ENCODE results near the gene SYT15. TPM values are rescaled to one million over a fixed set of nuclear protein-coding genes. Genes with fewer than 3 reads are reported as not detected.

Gene SYT15
- total RNA-seq, 1 experiment from 2014 or later = 0.28 TPM

- intact Hi-C loops (cut with micrococcal nuclease; ENCODE audit: unreplicated experiment) (no loop called here), in situ Hi-C loops (cut with HindIII; ENCODE audit: low pct_unique_long_range_greater_than_20kb, low sequenced_read_pairs) (no loop called here)
- peaks cover 22% of the 10 kb centered on the region for H3K4me1 ChIP-seq (ENCODE audit: control insufficient read depth, insufficient read depth, low read length)
- H3K27me3 ChIP-seq (ENCODE audit: control insufficient read depth, insufficient read depth, low read length) = no peaks in the 10 kb centered on the region
- TF ChIP-seq REST (IDR thresholded peaks at IDR 0.05; ENCODE audit: insufficient read depth in 1 of 2, low read depth in 2 of 2, low read length in 1 of 2) (no peak), CTCF (IDR thresholded peaks at IDR 0.05) (no peak), SIN3A (IDR thresholded peaks at IDR 0.05; ENCODE audit: borderline replicate concordance, insufficient read depth, low read depth, low read length) (no peak), POLR2AphosphoS5 (IDR thresholded peaks at IDR 0.05; ENCODE audit: low read depth, low read length) (peak; percentile 30; the same call in 1 of the 2 replicates)
- no peaks in the 10 kb centered on the region for H3K9me3 ChIP-seq (ENCODE audit: control insufficient read depth, insufficient read depth, low read depth, low read length)
- DNase-seq (ENCODE audit: low read depth, low spot score) (no peak), ATAC-seq (0 out of 2 replicates have a peak, but pooled peaks have one; percentile 11)
- no TSS peak for BruUV-seq (replicated peaks)
- ChIA-PET CTCF (no interaction called here), POLR2A (no interaction called here)
- peak overlapping the region; percentile 30 for H3K27ac ChIP-seq (ENCODE audit: low read length)
- H3K36me3 ChIP-seq (ENCODE audit: control insufficient read depth, insufficient read depth, low read length) = no peaks in the 10 kb centered on the region
- H3K4me3 ChIP-seq (ENCODE audit: low read depth in 2 of 2, low read length in 2 of 2) = no peak overlapping the region
Measured at GRCh38 chr10:46543466-46544377, 35.2 kb upstream of the SYT15 start.

GRCh38 chr10:46544989-46545791 lies 33.7 kb upstream of the SYT15 start:
- ChIA-PET POLR2A (interaction anchor here (0.7 kb wide), 1 partner anchor 21 kb away, joined by 3 read pairs; no protein-coding TSS in a partner anchor), CTCF (interaction anchor here (0.7 kb wide), 1 partner anchor 13 kb away, joined by 3 read pairs; no protein-coding TSS in a partner anchor)
- peaks cover 13% of the 10 kb centered on the region for H3K4me1 ChIP-seq (ENCODE audit: control insufficient read depth, insufficient read depth, low read length)
- in situ Hi-C loops (cut with HindIII; ENCODE audit: low pct_unique_long_range_greater_than_20kb, low sequenced_read_pairs) = no loop called here
- no peak for DNase-seq (ENCODE audit: low read depth, low spot score)
- H3K36me3 ChIP-seq (ENCODE audit: control insufficient read depth, insufficient read depth, low read length) = no peaks in the 10 kb centered on the region
- BruUV-seq (replicated peaks) = no TSS peak
- H3K4me3 ChIP-seq (ENCODE audit: low read depth in 2 of 2, low read length in 2 of 2) = no peak overlapping the region
- no peaks in the 10 kb centered on the region for H3K9me3 ChIP-seq (ENCODE audit: control insufficient read depth, insufficient read depth, low read depth, low read length)
- intact Hi-C loops (cut with micrococcal nuclease; ENCODE audit: unreplicated experiment) = no loop called here
- no peak for TF ChIP-seq TCF7L2 (IDR thresholded peaks at IDR 0.05; ENCODE audit: low read depth, low read length)
- 0 out of 2 replicates have a peak, but pooled peaks have one; percentile 11 for TF ChIP-seq POLR2AphosphoS5 (IDR thresholded peaks at IDR 0.05; ENCODE audit: low read depth, low read length)
- no peaks in the 10 kb centered on the region for H3K27me3 ChIP-seq (ENCODE audit: control insufficient read depth, insufficient read depth, low read length)
- peak; percentile 25 for ATAC-seq
- H3K27ac ChIP-seq (ENCODE audit: low read length) = peak overlapping the region; percentile 30
